ENCODE results near the gene ZNRF3.
A peak's percentile ranks its signal among the peaks of the same experiment; 100 is the strongest.

Gene ZNRF3

DNA sequence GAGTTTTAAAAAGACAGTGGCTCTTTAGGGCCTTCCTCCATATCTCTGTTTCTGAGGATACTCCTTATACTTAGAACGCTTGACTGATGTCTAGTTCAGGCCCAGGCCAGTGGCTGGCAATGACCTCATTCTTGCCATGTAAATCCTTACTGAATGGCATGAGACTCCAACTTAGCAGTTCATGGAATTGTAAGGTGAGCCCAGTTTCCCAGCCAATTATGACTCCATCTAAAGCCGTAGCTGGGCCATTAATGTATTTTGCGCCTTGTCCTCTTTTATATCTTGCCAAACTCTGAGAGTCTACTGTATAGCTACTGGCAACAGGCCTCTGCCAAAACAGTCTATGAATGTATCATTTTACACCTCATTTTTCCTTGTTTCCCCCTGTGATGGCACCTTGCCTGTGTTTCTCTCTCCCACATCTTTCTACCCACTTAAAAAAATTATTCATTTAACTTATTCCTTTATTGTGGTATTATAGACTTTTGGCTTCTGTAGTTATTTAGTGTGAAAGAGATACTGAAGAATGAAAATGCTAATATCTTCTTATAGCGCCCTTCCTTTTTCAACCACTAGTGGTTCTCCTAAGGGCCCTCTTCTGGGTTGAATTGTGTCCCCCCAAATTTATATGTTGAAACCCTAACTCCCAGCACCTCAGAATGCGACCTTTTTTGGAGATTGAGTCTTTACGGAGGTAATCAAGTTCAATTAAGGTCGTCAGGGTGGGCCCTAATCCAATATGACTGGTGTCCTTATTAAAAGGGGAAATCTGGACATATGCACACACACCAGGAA lies 67.4 kb downstream of the ZNRF3 start:
- TF ChIP-seq, protein P1, sequence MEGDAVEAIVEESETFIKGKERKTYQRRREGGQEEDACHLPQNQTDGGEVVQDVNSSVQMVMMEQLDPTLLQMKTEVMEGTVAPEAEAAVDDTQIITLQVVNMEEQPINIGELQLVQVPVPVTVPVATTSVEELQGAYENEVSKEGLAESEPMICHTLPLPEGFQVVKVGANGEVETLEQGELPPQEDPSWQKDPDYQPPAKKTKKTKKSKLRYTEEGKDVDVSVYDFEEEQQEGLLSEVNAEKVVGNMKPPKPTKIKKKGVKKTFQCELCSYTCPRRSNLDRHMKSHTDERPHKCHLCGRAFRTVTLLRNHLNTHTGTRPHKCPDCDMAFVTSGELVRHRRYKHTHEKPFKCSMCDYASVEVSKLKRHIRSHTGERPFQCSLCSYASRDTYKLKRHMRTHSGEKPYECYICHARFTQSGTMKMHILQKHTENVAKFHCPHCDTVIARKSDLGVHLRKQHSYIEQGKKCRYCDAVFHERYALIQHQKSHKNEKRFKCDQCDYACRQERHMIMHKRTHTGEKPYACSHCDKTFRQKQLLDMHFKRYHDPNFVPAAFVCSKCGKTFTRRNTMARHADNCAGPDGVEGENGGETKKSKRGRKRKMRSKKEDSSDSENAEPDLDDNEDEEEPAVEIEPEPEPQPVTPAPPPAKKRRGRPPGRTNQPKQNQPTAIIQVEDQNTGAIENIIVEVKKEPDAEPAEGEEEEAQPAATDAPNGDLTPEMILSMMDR (IDR thresholded peaks at IDR 0.05; ENCODE audit: insufficient read depth, low read length, missing control alignments) = no peak
- DNase-seq (ENCODE audit: low read depth, low spot score) = no peak
- ChIA-PET POLR2A (no interaction called here), CTCF (interaction anchor here (0.6 kb wide), 1 partner anchor 29 kb away, joined by 3 read pairs; no protein-coding TSS in a partner anchor)
- no peak overlapping the region for H3K4me3 ChIP-seq (ENCODE audit: low read depth, low read length)

DNA sequence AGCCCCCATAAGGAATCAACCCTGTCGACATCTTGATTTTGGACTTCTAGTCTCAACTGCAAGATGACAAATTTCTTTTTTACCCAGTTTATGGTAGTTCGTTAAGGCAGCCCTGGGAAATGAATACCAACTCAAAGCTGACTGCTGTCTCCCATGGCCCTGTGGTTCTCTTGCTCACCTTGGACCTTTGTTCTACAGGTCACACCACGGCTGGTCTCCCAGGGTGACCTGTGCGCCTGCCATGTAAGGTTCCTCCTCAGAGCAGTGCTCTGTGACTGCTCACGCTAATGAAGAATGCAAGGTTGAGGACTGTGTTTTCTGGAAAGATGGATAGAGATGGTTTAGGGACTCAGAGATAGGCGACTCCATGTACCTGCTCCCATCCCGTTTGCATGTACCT lies 68.2 kb downstream of the ZNRF3 start:
- TF ChIP-seq, protein P1 (IDR thresholded peaks at IDR 0.05; ENCODE audit: insufficient read depth, low read length, missing control alignments) = no peak
- CTCF ChIA-PET = interaction anchor here (0.6 kb wide), 1 partner anchor 28 kb away, joined by 3 read pairs; no protein-coding TSS in a partner anchor
- DNase-seq (ENCODE audit: low read depth, low spot score) = no peak
- POLR2A ChIA-PET = no interaction called here
- no peak overlapping the region for H3K4me3 ChIP-seq (ENCODE audit: low read depth, low read length)

DNA sequence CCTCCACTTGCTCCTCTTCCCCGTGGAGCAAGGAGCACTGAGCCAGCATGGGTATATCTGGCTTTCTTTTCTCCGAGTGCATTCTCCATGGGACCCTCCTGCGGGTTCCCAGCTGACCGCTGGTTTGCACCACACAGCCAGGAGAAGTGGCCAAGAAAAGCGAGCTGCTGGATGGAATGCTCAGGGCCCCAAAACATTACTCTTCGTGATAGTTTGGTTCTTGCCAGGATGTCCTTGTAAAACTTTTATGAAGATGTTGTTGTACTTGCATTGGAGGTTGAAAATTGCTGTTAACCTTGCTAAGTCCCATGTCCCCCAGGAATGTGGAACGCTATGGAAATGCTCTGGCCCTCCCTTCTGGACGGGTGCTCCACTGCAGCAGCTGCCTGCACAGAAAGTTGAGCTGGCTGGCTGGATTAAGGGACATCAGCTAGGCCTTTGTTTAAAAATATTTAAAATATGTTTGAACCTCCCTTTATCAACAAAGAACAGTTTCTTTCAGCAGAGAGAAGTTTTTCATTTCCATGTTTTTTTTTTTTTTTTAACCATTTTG lies 68.7 kb downstream of the ZNRF3 start:
- DNase-seq (ENCODE audit: low read depth, low spot score) = no peak
- ChIA-PET CTCF (interaction anchor here (0.6 to 0.9 kb wide), 2 partner anchors 25 to 28 kb away, joined by 3 read pairs; no protein-coding TSS in a partner anchor), POLR2A (no interaction called here)
- H3K4me3 ChIP-seq (ENCODE audit: low read depth, low read length) = no peak overlapping the region
- TF ChIP-seq, protein P1 (IDR thresholded peaks at IDR 0.05; ENCODE audit: insufficient read depth, low read length, missing control alignments) = peak; percentile 3

DNA sequence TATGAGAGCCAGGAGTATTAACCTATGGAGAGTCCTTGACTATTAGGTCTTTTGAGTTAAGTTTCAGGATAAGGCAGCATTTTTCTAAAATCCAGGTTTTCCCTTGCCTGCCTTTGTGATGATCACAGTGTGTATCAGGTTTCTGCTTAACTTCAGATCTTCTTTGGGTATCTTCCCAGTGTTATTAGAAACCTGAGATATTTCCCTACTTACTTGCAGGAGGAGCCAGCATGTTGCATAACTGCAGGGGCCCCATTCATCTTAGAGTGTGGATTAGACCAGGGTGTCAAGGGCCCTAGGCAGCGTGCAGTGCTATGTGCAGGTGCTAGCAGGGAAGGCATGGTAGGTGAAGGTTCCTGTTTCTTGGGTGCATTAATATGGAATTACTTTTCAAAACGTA lies 69.5 kb downstream of the ZNRF3 start:
- H3K4me3 ChIP-seq (ENCODE audit: low read depth, low read length) = no peak overlapping the region
- TF ChIP-seq, protein P1 (IDR thresholded peaks at IDR 0.05; ENCODE audit: insufficient read depth, low read length, missing control alignments) = no peak
- ChIA-PET CTCF (interaction anchor here (0.9 kb wide), 1 partner anchor 26 kb away, joined by 3 read pairs; no protein-coding TSS in a partner anchor), POLR2A (no interaction called here)
- DNase-seq (ENCODE audit: low read depth, low spot score) = peak; percentile 24

DNA sequence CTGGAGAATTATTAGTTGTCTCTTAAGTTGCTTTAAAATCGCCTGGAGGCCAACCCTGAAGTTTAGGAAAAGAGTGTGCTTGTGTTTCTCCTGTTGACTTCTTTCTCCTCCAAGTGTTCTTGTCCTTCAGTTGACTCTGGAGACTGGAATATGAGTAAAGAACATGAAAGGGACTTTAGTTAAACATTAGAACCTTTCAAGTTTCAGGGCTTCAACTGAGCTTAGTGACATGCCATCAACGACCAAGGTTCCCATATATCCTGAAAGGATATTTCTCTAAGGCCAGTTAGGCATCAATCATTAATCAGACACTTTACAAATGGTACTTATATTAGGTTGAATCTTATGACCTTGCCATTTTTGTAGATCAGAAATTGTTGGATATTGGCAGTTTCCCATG lies 70.0 kb downstream of the ZNRF3 start:
- ChIA-PET CTCF (no interaction called here), POLR2A (no interaction called here)
- TF ChIP-seq, protein P1 (IDR thresholded peaks at IDR 0.05; ENCODE audit: insufficient read depth, low read length, missing control alignments) = no peak
- DNase-seq (ENCODE audit: low read depth, low spot score) = no peak
- H3K4me3 ChIP-seq (ENCODE audit: low read depth, low read length) = no peak overlapping the region
